B cell (primary cell): ENCODE data around the gene ATP11A. TPM values are rescaled to one million over a fixed set of nuclear protein-coding genes. Genes with fewer than 3 reads are reported as not detected.

ENCODE experiments used
- ATAC-seq: fragments of 200-7000 bp; cut with Tn5 transposase; one replicate; pipeline ENCODE4 v1.10.0; 2021; ENCODE audit warnings: low read depth, mild to moderate bottlenecking, moderate number of reproducible peaks, moderate library complexity
- CTCF ChIA-PET: fragments of 350-600 bp; sonication (Branson Sonifier 250); formaldehyde crosslinking; loops from one replicate; lab custom pipeline; 2021; ENCODE audit warnings: antibody characterized with exemption, inconsistent platforms; lab: Charles Lee
- POLR2A ChIA-PET: fragments of 350-600 bp; sonication (Branson Sonifier 250); formaldehyde crosslinking; loops from one replicate; lab custom pipeline; 2021; ENCODE audit warnings: antibody characterized with exemption; lab: Charles Lee
- DNase-seq: peaks from one replicate; pipeline ENCODE4 v3.0.0; 2013
- H2AFZ ChIP-seq: 2 replicates; pipeline ENCODE4 v1.6.1; 2012; ENCODE audit warnings: mild to moderate bottlenecking, low read depth, low read length; ENCODE audit not compliant: insufficient read depth, poor library complexity, severe bottlenecking
- H3K27ac ChIP-seq, 2 donors: 1 replicate in 1 of 2; 2 replicates in 1 of 2; pipeline ENCODE4 v1.5.1; 2012 to 2013; ENCODE audit warnings: low read length in 2 of 2, mild to moderate bottlenecking in 2 of 2, moderate library complexity in 1 of 2
- H3K27me3 ChIP-seq, 4 experiments: fragments of 200-600 bp in 1 of 4; sonication (generic) in 1 of 4; replicated peaks in 1 of 4; 1 replicate in 2 of 4; 2 replicates in 2 of 4; pipeline versions ENCODE4 v1.6.1 to v1.7.0; 2013 to 2016; ENCODE audit warnings: low read length in 3 of 4, mild to moderate bottlenecking in 2 of 4, mixed read lengths in 1 of 4, moderate library complexity in 1 of 4; ENCODE audit not compliant: insufficient read depth in 4 of 4, control insufficient read depth in 3 of 4; ENCODE audit errors: control extremely low read depth in 1 of 4
- H3K36me3 ChIP-seq, 2 experiments: replicated peaks in 1 of 2; 1 replicate in 1 of 2; 2 replicates in 1 of 2; pipeline versions ENCODE4 v1.6.1 to v1.7.1; 2013; ENCODE audit warnings: low read length in 1 of 2; ENCODE audit not compliant: insufficient read depth in 2 of 2, control insufficient read depth in 1 of 2; ENCODE audit errors: control extremely low read depth in 1 of 2, extremely low read depth in 1 of 2
- H3K4me1 ChIP-seq, 2 donors: fragments of 200-600 bp in 1 of 2; sonication (generic) in 1 of 2; 1 replicate in 1 of 2; 2 replicates in 1 of 2; pipeline versions ENCODE4 v1.5.1 to v1.6.1; 2013 to 2017; ENCODE audit warnings: low read length in 2 of 2; ENCODE audit not compliant: control insufficient read depth in 2 of 2, insufficient read depth in 2 of 2
- H3K4me2 ChIP-seq: replicated peaks from 2 replicates; pipeline ENCODE3; 2012; ENCODE audit warnings: mild to moderate bottlenecking, low read depth, low read length; ENCODE audit not compliant: poor library complexity, severe bottlenecking
- H3K4me3 ChIP-seq, 5 experiments: fragments of 200-600 bp in 1 of 5; sonication (generic) in 1 of 5; 1 replicate in 3 of 5; 2 replicates in 2 of 5; pipeline versions ENCODE4 v1.5.1 to v1.7.0; 2011 to 2016; ENCODE audit warnings: low read length in 4 of 5, mild to moderate bottlenecking in 4 of 5, low read depth in 2 of 5, control low read depth in 1 of 5, moderate library complexity in 1 of 5; ENCODE audit not compliant: insufficient read depth in 1 of 5; ENCODE audit errors: control extremely low read depth in 1 of 5, extremely low read depth in 1 of 5
- H3K79me2 ChIP-seq: fragments of 200-600 bp; sonication (generic); one replicate; pipeline ENCODE4 v1.6.0; 2016; ENCODE audit warnings: low read length; ENCODE audit not compliant: control insufficient read depth, insufficient read depth
- H3K9ac ChIP-seq: fragments of 200-600 bp; sonication (generic); 2 replicates; pipeline ENCODE4 v1.6.1; 2017; ENCODE audit warnings: mild to moderate bottlenecking, low read length, moderate library complexity
- H3K9me3 ChIP-seq, 3 donors: one replicate each; pipeline versions ENCODE4 v1.6.1 to v1.7.1; 2013; ENCODE audit warnings: low read length in 2 of 3; ENCODE audit not compliant: control insufficient read depth in 2 of 3, insufficient read depth in 1 of 3; ENCODE audit errors: control extremely low read depth in 1 of 3
- H4K20me1 ChIP-seq: 2 replicates; pipeline ENCODE4 v1.6.0; 2012; ENCODE audit warnings: mild to moderate bottlenecking, low read length; ENCODE audit not compliant: insufficient read depth, control insufficient read depth, poor library complexity, severe bottlenecking
- H3K27ac Mint-ChIP-seq: one replicate; pipeline ENCODE4 v1.8.0; 2021; ENCODE audit warnings: mixed read lengths
- H3K27me3 Mint-ChIP-seq: one replicate; pipeline ENCODE4 v1.8.0; 2021; ENCODE audit warnings: mixed read lengths
- H3K4me1 Mint-ChIP-seq: one replicate; pipeline ENCODE4 v1.8.0; 2021; ENCODE audit warnings: mixed read lengths
- H3K4me3 Mint-ChIP-seq: one replicate; pipeline ENCODE4 v1.8.0; 2021; ENCODE audit warnings: mixed read lengths
- H3K9me3 Mint-ChIP-seq: one replicate; pipeline ENCODE4 v1.8.0; 2022; ENCODE audit warnings: mixed read lengths; ENCODE audit not compliant: insufficient read depth
- EZH2 ChIP-seq: IDR thresholded peaks from 2 replicates; pipeline ENCODE4 v1.6.1; 2012; ENCODE audit warnings: borderline replicate concordance, low read depth, mild to moderate bottlenecking, moderate library complexity, low read length; ENCODE audit not compliant: insufficient read depth, poor library complexity, severe bottlenecking
- WGBS: methylation state at CpG from one replicate; pipeline ENCODE4 v1.1.5; 2013; ENCODE audit warnings: missing lambda C conversion rate; ENCODE audit not compliant: insufficient coverage; 5-methylcytosine and 5-hydroxymethylcytosine counted together
- intact Hi-C: fragments of 100-400 bp; cut with micrococcal nuclease; formaldehyde crosslinking; loops from one replicate; pipeline ENCODE4 v1.10.0; 2022
- polyA plus RNA-seq: library from polyadenylated mRNA; depleted of rRNA; stranded (reverse); fragments of >200 nt; gene quantifications from 2 replicates; pipeline ENCODE4 v1.2.3, GENCODE V29; 2012
- total RNA-seq, 2 donors: library from RNA; stranded (reverse); fragments of 120-200 nt in 1 of 2; gene quantifications; 1 replicate in 1 of 2; 2 replicates in 1 of 2; pipeline versions ENCODE4 v1.2.3 to v1.2.4, GENCODE V29; 2013 to 2022
- TF ChIP-seq, protein P1 (sequence below): fragments of 200-600 bp; IDR thresholded peaks from one replicate; pipeline ENCODE4 v1.8.0; 2022; ENCODE audit warnings: antibody characterized with exemption, mild to moderate bottlenecking

ATP11A gene
- total and polyA plus RNA-seq, 2 donors (not counting 1 experiment from before 2014, with no cell fraction given), result 36.9 to 60.3 TPM

DNA sequence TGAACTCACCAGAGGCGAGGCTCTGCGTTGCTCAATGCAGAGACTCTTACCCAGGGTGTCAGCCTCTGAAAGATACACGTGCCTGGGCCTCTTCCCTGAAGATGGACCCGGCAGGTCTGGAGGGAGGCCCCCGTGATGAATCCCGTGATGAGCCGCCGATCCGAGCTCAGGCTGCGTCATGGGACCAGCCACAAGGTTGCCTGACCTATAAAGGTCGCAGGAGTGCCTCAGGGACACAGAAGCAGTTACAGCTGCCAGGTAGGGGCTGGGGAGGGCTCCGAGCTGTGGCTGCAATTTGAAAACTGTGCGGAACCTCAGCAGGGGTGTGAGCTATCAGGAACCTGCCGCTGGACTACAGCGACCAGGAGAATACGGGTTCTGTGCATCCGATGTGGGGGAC is 10.5 kb upstream of the ATP11A start:
- no peaks in the 10 kb centered on the region for H3K4me1 ChIP-seq
- Mint-ChIP-seq H3K27me3 (peaks cover 8% of the 10 kb centered on the region), H3K27ac (no peak overlapping the region), H3K4me3 (no peak overlapping the region), H3K9me3 (no peaks in the 10 kb centered on the region), H3K4me1 (no peaks in the 10 kb centered on the region)
- H3K79me2 ChIP-seq, result no peaks in the 10 kb centered on the region
- WGBS, result 93% methylated on average over 17 of the region's 17 CpGs
- H3K27ac ChIP-seq, result no peak overlapping the region
- H2AFZ ChIP-seq, result no peak overlapping the region
- H4K20me1 ChIP-seq, result no peaks in the 10 kb centered on the region
- ChIA-PET POLR2A (no interaction called here), CTCF (no interaction called here)
- no peaks in the 10 kb centered on the region for H3K27me3 ChIP-seq
- no peaks in the 10 kb centered on the region for H3K9me3 ChIP-seq
- H3K36me3 ChIP-seq, result no peaks in the 10 kb centered on the region
- TF ChIP-seq, protein P1, sequence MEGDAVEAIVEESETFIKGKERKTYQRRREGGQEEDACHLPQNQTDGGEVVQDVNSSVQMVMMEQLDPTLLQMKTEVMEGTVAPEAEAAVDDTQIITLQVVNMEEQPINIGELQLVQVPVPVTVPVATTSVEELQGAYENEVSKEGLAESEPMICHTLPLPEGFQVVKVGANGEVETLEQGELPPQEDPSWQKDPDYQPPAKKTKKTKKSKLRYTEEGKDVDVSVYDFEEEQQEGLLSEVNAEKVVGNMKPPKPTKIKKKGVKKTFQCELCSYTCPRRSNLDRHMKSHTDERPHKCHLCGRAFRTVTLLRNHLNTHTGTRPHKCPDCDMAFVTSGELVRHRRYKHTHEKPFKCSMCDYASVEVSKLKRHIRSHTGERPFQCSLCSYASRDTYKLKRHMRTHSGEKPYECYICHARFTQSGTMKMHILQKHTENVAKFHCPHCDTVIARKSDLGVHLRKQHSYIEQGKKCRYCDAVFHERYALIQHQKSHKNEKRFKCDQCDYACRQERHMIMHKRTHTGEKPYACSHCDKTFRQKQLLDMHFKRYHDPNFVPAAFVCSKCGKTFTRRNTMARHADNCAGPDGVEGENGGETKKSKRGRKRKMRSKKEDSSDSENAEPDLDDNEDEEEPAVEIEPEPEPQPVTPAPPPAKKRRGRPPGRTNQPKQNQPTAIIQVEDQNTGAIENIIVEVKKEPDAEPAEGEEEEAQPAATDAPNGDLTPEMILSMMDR, result no peak
- TF ChIP-seq EZH2, result no peak
- ATAC-seq, result no peak
- H3K4me3 ChIP-seq, result no peak overlapping the region
- intact Hi-C loops, result no loop called here
- DNase-seq, result no peak
- no peak overlapping the region for H3K9ac ChIP-seq
- no peak overlapping the region for H3K4me2 ChIP-seq

DNA sequence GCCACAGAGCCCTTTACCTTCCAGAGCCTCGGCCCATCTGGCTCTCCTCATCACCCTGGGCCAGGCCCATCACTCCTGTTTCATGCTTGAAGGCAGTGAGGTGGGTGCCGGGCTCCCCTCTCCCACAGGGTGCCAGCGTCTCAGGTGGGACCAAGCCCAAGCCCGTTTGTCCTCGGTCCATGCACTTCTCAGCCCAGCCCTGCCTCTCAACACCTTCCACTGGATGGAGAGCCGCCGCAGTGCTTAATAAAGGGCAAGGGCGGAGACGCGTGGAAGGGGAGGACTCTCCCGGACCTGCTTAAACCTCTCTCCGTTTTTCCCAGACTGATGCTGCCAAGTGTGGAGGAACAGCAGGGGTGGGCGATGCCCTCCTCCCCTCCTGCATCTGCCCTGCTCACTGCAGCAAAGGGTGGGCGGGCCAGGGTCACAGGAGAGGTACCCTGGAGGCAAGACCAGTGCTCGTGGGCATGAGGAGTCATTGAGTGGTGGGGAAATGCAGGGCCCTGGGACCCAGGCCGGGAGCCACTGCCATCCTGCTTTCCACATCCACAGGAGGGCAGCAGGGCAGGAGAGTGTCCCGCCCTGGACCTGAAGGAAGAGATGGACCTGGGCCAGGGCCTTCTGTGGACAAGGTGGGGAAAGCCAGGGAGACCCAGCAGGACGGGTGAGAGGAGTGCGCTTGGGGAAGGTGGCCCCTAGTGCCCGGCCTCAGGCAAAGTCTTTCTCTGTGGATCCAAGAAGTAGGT is 9.7 kb upstream of the ATP11A start:
- Mint-ChIP-seq H3K9me3 (no peaks in the 10 kb centered on the region), H3K27me3 (peaks cover 8% of the 10 kb centered on the region), H3K4me3 (no peak overlapping the region), H3K27ac (no peak overlapping the region), H3K4me1 (no peaks in the 10 kb centered on the region)
- Histone ChIP-seq H3K27me3 (no peaks in the 10 kb centered on the region), H3K36me3 (no peaks in the 10 kb centered on the region), H2AFZ (no peak overlapping the region), H3K4me2 (no peak overlapping the region), H3K27ac (no peak overlapping the region), H3K9ac (no peak overlapping the region), H3K9me3 (no peaks in the 10 kb centered on the region), H3K4me3 (no peak overlapping the region), H3K4me1 (no peaks in the 10 kb centered on the region), H3K79me2 (no peaks in the 10 kb centered on the region), H4K20me1 (no peaks in the 10 kb centered on the region)
- no peak for DNase-seq
- TF ChIP-seq, protein P1, result no peak
- TF ChIP-seq EZH2, result no peak
- WGBS, result 95% methylated on average over 12 of the region's 20 CpGs
- CTCF ChIA-PET, result no interaction called here
- POLR2A ChIA-PET, result no interaction called here
- intact Hi-C loops, result no loop called here
- no peak for ATAC-seq
